Lung (tissue), 12 donors: ENCODE results near the gene TSPYL2. TPM values are rescaled to one million over a fixed set of nuclear protein-coding genes. Genes with fewer than 3 reads are reported as not detected.
A peak's percentile ranks its signal among the peaks of the same experiment; 100 is the strongest.

Experiments
- ATAC-seq: fragments of 200-7000 bp; cut with Tn5 transposase; one replicate; pipeline ENCODE4 v1.9.1; 2020; ENCODE audit warnings: moderate number of reproducible peaks; ENCODE audit not compliant: insufficient read depth, low FRiP score
- DNase-seq, 3 donors: peaks; one replicate each; pipeline ENCODE4 v3.0.0-alpha.2; 2013 to 2017
- H3K27ac ChIP-seq, 2 donors: one replicate each; pipeline ENCODE4 v1.5.1; 2013; ENCODE audit warnings: mild to moderate bottlenecking in 2 of 2, moderate library complexity in 2 of 2, control low read depth in 1 of 2, inconsistent platforms in 1 of 2, low read depth in 1 of 2, low read length in 1 of 2
- H3K27me3 ChIP-seq, 3 donors: one replicate each; pipeline ENCODE4 v1.5.1; 2013; ENCODE audit warnings: low read length in 2 of 3; ENCODE audit not compliant: control insufficient read depth in 3 of 3, insufficient read depth in 3 of 3
- H3K36me3 ChIP-seq, 4 donors: one replicate each; pipeline ENCODE4 v1.5.1; 2013; ENCODE audit warnings: low read length in 4 of 4, mild to moderate bottlenecking in 1 of 4, moderate library complexity in 1 of 4; ENCODE audit not compliant: control insufficient read depth in 4 of 4, insufficient read depth in 4 of 4
- H3K4me1 ChIP-seq, 5 donors: one replicate each; pipeline ENCODE4 v1.5.1; 2013; ENCODE audit warnings: low read length in 5 of 5, mild to moderate bottlenecking in 2 of 5, moderate library complexity in 1 of 5; ENCODE audit not compliant: control insufficient read depth in 5 of 5, insufficient read depth in 5 of 5
- H3K4me3 ChIP-seq: one replicate; pipeline ENCODE4 v1.5.1; 2013; ENCODE audit warnings: mild to moderate bottlenecking, control low read depth, moderate library complexity
- H3K9ac ChIP-seq, 2 donors: one replicate each; pipeline ENCODE4 v1.5.1; 2013; ENCODE audit warnings: low read length in 2 of 2, control low read depth in 1 of 2; ENCODE audit not compliant: insufficient read depth in 1 of 2
- H3K9me3 ChIP-seq, 4 donors: one replicate each; pipeline ENCODE4 v1.5.1; 2013; ENCODE audit warnings: low read length in 3 of 4, mild to moderate bottlenecking in 1 of 4, moderate library complexity in 1 of 4; ENCODE audit not compliant: control insufficient read depth in 4 of 4, insufficient read depth in 3 of 4
- WGBS, 2 donors: extraction: QIAGEN DNeasy Blood & Tissue Kit; methylation state at CpG; one replicate each; pipeline ENCODE4 v1.1.7; 2013; 5-methylcytosine and 5-hydroxymethylcytosine counted together
- polyA plus RNA-seq, 2 donors: library from polyadenylated mRNA; stranded (reverse); fragments of 200-250 nt; gene quantifications; one replicate each; pipeline ENCODE4 v1.2.1, GENCODE V29; 2013
- total RNA-seq, 2 donors: library from RNA; depleted of rRNA in 1 of 2; stranded (reverse); fragments of >200 nt in 1 of 2; gene quantifications; one replicate each; pipeline ENCODE4 v1.2.1, GENCODE V29; 2014 to 2021
- TF ChIP-seq, protein P1 (sequence below): IDR thresholded peaks from 2 replicates; pipeline ENCODE4 v1.5.1; 2012; ENCODE audit warnings: mild to moderate bottlenecking; ENCODE audit errors: control extremely low read depth, extremely low read depth
- donor health status: control.
- donor health status: control.
- donor health status: Bipolar disorder and iron deficiency.
- donor health status: healthy.
- donor health status: DM: yes; HTN: yes; CAD: no.

The TSPYL2 gene
- total and polyA plus RNA-seq, 4 donors: 20.8 to 66.2 (median 36.7) TPM

DNA sequence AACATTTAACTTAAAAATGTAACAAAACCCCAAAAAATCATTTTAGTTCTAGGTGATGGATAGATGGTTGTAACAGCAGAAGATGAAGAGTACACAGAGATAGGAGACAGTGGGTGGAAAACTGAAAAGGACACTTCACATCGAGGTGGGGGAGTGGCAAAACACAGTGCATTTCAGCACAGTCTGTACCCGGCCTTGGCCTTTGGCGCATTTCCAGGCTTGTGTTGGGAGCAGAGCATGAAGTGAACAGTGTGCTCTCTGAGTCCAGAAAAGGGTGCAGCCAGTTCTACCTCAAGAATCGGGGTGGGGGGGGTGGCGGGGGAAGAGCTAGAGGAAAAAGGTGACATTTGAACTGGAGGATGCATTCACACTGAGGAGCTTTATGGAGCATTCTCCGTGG, 4.3 kb downstream of the TSPYL2 start:
- H3K27me3 ChIP-seq: peaks cover 0 to 22% (median 22%) of the 10 kb centered on the region in 3 donors
- DNase-seq (no peak), ATAC-seq (no peak)
- no peak overlapping the region for H3K4me3 ChIP-seq
- no peak overlapping the region for H3K9ac ChIP-seq
- peaks cover 3 to 15% (median 3%) of the 10 kb centered on the region in 4 donors for H3K36me3 ChIP-seq
- H3K27ac ChIP-seq: peak overlapping the region; percentile 20 to 86
- 41 to 74% methylated on average over 6 of the region's 6 CpGs for WGBS, 2 donors
- H3K4me1 ChIP-seq: peaks cover 0 to 8% (median 0%) of the 10 kb centered on the region in 5 donors
- peaks cover 0 to 3% (median 0%) of the 10 kb centered on the region in 4 donors for H3K9me3 ChIP-seq
- TF ChIP-seq, protein P1, sequence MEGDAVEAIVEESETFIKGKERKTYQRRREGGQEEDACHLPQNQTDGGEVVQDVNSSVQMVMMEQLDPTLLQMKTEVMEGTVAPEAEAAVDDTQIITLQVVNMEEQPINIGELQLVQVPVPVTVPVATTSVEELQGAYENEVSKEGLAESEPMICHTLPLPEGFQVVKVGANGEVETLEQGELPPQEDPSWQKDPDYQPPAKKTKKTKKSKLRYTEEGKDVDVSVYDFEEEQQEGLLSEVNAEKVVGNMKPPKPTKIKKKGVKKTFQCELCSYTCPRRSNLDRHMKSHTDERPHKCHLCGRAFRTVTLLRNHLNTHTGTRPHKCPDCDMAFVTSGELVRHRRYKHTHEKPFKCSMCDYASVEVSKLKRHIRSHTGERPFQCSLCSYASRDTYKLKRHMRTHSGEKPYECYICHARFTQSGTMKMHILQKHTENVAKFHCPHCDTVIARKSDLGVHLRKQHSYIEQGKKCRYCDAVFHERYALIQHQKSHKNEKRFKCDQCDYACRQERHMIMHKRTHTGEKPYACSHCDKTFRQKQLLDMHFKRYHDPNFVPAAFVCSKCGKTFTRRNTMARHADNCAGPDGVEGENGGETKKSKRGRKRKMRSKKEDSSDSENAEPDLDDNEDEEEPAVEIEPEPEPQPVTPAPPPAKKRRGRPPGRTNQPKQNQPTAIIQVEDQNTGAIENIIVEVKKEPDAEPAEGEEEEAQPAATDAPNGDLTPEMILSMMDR: no peak

- WGBS, 2 donors: 72 to 81% methylated on average over 3 of the region's 3 CpGs
- Histone ChIP-seq H3K9ac (no peak overlapping the region), H3K27me3 (peaks cover 0 to 22% (median 22%) of the 10 kb centered on the region in 3 donors), H3K4me3 (no peak overlapping the region), H3K36me3 (peaks cover 3 to 15% (median 3%) of the 10 kb centered on the region in 4 donors), H3K9me3 (peaks cover 0 to 3% (median 0%) of the 10 kb centered on the region in 4 donors), H3K27ac (peak overlapping the region; percentile 31 to 86), H3K4me1 (peaks cover 0 to 8% (median 0%) of the 10 kb centered on the region in 5 donors)
- ATAC-seq: no peak
- no peak for DNase-seq
- TF ChIP-seq, protein P1: no peak
Observed at GRCh38 chrX:53087388-53087831, 5.2 kb downstream of the TSPYL2 start.

GRCh38 chrX:53088136-53088974, 6.2 kb downstream of the TSPYL2 start:
- Histone ChIP-seq H3K27ac (peak overlapping the region; percentile 34 to 93), H3K36me3 (peaks cover 3 to 15% (median 3%) of the 10 kb centered on the region in 4 donors), H3K9me3 (peaks cover 0 to 3% (median 0%) of the 10 kb centered on the region in 4 donors), H3K9ac (peak overlapping the region; percentile 43 to 78), H3K4me3 (no peak overlapping the region), H3K4me1 (peaks cover 0 to 6% (median 0%) of the 10 kb centered on the region in 5 donors), H3K27me3 (peaks cover 0 to 22% (median 22%) of the 10 kb centered on the region in 3 donors)
- WGBS, 2 donors: 20 to 46% methylated on average over 49 to 51 of the region's 51 CpGs
- ATAC-seq (peak; percentile 67), DNase-seq (peak; percentile 85 to 88 (median 88))
- TF ChIP-seq, protein P1: no peak
